HG02759 (cell line): ENCODE measurements around the gene ALDH1A2.
"Not testable (repeated sequence)": the region's sequence is repeated elsewhere in the genome, so short reads cannot be mapped to it uniquely, and the experiment has no call there.

ENCODE experiments used
- ATAC-seq: cut with Tn5 transposase; IDR thresholded peaks from one replicate; pipeline ENCODE4 v1.9.1; 2021; ENCODE audit warnings: mild to moderate bottlenecking, moderate library complexity; ENCODE audit not compliant: unreplicated experiment

Gene ALDH1A2

DNA sequence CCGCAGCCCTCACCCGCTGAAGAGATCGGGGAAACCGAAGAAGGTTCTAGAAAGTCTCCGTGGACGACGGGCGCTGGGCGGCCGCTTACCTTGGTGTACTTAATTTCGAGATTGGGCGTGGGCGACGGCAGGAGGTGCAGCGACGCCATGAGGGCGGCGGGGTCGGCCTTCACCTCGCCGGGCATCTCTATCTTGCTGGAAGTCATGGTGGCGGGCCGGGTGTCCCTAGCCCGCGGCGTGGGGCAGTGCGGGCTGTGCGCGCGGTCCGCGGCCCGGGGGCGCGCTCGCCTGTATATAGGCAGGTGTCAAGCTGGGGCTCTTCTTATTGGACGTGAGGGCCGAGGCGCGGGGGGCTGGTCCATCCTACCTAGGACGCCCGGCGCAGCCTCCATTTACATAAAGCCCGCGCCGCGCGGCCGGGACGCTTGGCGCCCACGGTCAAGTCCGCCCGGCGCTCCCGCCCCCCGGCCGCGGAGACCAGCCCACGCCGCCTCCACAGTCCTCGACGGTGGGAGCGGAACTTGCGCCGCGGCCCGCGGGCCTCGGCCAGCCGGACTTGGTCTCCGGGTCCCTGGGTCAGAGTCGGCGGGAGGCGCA lies at the start of gene ALDH1A2:
ALDH1A2 (minus strand) TSS at position 267 of the 597 bp plus-strand sequence; CDS start at position 206, 61 bp downstream.
- ATAC-seq, result no peak

DNA sequence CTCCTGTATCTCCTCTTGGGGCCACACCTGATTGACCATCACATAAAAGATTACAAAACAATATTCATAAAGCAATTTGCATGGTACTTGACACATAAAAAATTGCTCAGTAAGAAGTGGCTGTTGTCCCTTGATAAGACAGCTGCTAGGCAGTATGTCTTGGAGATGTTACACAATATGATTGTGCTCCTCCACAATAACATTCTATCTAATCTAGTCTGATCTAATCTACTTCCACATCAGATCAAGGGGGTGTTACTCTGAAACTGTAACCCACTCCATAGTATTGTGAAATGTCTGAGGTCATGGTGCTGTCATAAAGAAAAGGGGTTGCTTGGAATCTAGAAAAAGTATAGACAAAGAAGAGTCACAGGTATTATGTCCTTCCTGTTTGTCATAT lies 49.3 kb upstream of the ALDH1A2 start:
- no peak for ATAC-seq

DNA sequence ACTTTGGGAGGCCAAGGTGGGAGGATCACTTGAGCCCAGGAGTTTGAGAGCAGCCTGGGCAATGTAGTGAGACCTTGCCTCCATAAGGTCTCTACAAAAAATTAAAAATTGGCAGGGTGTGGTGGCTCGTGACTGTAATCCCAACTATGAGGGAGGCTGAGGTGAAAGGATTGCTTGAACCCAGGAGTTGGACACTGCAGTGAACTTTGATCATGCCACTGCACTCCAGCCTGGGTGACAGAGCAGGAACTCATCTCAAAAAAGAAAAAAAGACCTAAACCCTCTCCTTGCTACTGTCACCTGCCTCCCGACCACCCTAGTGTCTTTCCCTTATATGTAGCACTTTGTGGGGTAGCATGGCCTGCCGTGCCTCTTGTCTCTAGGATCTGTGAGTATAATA lies 48.9 kb upstream of the ALDH1A2 start:
- ATAC-seq, result no peak

DNA sequence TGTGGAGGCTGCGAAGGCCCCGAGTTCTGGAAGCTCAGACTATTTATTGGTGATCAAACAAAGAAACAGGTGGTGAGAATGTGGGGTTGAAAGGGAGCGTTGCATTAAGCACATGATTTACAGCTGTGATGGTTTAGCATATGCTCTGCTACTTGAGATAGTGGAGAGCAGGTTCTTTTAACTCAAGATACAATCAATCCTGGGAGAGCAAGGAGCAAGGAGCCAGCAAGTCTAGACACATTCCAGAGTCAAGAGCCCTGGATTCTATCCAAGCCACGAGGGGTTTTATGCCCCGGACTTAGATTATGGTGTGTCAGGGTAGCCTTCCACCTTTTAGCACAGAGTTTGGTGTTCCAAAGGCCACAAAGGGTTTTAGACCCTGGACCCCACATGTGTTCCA lies 47.8 kb upstream of the ALDH1A2 start:
- ATAC-seq, result not testable (repeated sequence)

DNA sequence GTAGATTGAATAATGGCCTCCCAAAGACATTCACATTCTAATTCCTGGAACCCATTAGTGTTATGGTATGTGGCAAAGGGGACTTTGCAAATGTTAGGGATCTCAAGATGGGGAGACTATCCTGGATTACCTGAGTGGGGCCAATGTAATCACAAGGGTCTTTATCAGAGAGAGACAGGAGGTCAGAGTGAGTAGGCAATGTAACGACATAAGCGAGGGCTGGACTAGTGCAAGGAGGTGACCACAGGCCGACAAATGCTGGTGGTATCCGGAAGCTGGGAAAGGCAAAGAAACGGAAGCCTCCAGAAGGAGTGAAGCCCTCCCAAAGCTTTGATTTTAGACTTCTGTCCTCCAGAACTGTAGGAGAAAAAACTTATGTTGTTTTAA lies 46.2 kb upstream of the ALDH1A2 start:
- no peak for ATAC-seq

DNA sequence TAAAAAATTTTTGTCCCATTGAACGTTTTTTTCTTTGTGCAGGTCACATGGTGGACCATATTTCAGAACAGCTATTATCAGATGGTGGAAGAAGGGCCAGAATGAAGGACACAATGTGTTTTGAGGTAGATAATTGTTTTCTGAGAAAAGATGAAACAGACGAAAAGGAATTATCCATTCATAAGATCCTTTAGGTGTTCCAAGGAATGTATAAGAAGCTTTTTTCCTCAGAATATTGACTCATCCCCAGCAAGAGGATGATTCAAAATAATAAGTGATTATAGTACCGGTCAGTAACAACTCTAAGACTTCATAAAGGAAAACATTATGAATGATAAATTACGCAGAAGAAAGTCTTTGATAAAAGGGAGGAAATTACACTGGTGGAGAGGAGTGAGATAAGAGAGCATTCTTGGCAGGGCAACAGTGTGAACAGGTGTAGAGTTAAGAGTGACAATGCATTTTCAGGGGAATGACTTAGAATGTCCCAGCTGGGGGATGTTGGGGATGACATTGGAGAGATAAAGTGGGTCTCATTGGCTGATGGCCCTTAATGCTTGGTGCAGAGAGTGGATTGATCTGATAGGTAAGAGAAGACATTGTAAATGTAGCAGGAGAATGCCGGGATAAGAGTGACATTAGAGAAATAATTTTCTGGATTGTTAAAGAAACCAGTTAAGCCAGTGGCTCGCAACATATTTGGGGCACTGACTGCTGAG lies 45.6 kb upstream of the ALDH1A2 start:
- no peak for ATAC-seq

DNA sequence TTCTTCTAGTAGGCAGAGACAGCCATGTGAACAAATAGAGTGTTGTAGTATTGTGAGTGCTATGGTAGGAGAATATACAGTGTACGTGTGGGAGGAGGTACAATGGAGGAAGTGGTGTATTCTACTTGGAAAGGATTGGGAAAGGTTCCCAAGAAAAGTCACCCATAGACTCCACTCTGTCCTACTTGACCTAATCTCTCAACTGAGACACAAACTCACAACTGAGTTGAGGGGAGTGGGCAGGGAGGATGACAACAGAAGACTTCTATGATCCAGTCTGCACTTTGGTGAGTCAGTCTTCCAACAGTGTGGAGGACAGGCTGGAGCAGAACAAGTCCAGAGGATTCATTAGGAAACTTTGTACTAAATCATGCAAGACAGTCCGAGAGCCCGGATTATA lies 43.9 kb upstream of the ALDH1A2 start:
- ATAC-seq, result no peak

DNA sequence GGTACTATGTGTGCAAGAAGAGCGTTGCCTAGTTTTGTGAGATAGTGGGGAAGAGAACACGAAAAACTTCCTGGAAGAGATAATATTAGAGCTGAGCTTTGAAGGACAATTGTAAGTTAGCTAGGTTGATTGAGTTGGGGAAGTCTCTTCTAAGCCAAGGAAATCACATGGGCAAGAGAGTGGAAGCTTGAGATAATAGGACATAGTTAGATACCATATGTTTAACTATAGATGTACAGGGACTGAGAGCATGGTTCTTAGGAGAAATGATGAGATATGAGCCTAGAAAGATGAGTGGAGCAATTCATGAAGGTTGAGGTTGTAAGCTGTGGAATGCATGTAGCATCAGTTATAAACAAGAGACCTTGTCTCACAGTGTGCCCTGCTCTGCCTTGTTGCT lies 42.6 kb upstream of the ALDH1A2 start:
- no peak for ATAC-seq

DNA sequence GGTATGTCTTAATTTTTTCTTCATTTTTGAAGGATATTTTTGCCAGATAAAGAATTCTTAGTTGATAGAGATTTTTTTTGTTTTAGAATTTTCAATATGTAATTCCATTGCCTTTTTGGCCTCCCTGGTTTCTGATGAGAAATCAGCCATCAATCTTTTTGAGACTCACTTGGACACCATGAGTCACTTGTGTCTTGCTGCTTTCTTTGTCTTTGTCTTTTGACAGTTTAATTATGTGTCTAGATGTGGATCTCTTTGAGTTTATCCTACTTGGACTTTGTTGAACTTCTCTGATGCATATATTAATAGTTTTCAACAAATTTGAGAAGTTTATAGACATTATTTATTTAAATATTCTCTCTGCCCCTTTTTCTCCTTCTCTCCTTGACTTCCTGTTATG lies 38.0 kb upstream of the ALDH1A2 start:
- ATAC-seq, result no peak

DNA sequence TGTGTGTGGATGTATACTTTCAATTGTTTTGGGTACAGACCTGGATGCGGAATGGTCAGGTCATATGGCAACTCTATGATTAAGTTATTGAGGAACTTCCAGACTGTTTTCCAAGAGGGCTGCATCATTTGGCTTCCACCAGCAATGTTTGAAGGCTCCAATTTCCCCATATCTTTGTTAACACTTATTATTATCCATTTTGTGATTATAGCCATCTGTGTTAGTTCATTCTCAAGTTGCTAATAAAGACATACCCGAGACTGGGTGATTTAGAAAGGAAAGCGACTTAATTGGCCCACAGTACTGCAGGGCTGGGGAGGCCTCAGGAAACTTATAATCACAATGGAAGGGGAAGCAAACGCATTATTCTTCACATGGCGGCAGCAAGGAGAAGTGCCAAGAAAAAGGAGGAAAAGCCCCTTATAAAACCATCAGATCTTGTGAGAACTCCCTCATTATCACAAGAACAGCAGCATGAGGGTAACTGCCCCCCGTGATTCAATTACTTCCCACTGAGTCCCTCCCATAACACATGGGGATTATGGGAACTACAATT lies 31.1 kb upstream of the ALDH1A2 start:
- no peak for ATAC-seq

DNA sequence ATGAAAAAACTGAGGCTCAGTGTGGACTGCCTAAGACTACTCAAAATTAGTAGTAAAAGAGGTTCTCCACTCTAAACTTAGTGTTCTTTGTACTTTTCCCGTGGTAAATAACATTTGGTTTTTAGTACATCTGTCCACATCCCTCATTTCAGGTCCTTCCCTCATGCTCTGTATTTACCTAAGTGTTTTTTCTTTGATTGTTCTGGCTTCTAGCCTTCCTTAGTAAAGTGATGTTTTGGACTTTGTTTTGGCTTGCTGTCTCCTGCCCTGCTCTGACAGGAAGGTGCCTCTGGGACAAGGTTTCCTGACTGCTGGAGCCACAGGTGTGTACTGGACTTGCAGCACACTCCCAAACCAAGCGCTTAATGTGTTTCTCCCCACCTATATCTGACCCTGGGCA lies 29.9 kb upstream of the ALDH1A2 start:
- no peak for ATAC-seq

DNA sequence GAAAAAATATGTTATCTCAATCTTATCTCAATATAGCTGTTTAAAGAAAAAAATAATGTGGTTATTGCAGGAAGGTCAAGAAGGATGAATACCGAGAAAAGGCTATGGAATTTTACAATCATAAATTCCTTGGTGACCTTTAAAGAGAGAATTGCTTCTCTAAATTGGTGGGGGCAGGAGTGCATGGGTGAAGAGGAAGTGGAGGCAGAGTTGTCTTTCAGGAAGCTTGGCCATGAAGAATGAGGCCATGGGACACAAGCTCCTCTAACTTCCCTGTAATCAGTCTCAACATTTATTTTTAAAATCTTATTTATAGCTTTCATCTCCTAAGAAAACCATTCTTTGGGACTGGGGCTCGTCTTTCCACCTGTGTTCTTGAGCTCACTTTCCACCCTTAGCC lies 22.4 kb upstream of the ALDH1A2 start:
- ATAC-seq, result no peak

DNA sequence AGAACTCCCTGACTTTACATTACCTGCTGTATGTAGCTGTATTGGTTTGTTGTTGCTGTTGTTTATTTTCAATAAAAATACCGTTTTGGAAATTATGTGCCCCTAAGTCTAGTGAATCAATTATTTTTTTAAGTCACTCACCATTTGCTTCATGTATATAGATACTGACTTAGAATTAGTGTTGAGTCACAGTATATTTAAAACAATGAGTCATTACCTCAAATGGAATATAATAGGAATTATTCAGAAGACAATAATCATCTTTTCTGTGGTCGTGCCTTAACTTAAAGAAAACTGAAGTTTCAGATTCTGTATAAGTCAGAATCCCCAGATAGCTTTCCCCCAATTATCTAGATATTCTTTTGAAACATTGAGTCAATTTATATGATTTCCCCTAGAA lies 21.0 kb upstream of the ALDH1A2 start:
- no peak for ATAC-seq

DNA sequence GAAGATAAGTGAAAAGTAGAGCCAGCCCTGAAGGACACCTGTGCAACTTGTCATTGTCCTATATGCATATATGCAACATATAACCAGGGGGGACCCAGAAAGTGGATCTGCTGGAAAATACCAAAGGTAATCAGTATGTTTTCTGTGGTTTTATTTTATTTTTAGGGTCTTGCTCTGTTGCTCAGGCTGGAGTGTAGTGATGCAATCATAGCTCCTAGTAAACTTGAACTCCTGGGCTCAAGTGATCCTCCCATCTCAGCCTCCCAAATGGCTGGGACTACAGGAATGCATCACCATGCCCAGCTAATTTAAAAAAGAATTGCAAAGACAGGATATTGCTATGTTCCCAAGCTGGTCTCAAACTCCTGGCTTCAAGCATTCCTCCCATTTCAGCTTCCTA lies 18.0 kb upstream of the ALDH1A2 start:
- no peak for ATAC-seq

DNA sequence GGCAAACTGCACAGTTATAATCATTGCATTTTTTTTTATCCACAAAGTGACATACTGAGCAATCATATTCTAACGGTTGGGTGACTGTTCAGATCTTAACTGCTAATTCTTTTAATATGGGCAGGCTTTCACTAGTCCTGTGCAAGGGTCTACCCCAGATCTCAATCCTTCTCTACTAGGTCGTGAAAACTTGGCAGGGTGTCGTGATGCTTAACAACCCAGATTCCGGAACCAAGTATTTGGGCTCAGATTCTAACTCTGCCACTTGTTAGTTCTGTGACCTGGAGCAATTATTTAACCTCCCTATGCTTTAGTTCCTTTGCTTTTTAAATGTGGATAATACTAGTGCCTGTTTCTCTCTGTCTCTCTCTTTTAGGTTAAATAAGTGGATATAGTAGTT lies 16.4 kb upstream of the ALDH1A2 start:
- ATAC-seq, result no peak

DNA sequence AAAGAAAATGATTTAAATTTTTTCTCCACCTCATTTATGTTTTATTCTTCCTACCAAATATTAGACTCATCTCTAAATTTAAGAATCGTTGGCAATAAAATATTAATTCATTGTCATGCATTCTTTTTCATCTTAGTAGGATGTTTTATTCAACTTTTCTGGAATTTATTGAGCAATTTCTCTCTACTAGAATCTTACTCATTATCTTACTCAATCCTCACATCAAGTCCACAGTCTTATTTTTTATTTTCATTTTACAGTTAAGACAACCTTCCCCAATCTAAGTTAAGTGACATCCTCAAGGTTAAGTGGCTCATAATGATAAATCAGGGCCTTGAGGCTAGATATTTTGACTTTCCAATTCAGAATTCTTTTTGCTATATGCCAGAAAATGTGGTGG lies 15.9 kb upstream of the ALDH1A2 start:
- ATAC-seq, result no peak

DNA sequence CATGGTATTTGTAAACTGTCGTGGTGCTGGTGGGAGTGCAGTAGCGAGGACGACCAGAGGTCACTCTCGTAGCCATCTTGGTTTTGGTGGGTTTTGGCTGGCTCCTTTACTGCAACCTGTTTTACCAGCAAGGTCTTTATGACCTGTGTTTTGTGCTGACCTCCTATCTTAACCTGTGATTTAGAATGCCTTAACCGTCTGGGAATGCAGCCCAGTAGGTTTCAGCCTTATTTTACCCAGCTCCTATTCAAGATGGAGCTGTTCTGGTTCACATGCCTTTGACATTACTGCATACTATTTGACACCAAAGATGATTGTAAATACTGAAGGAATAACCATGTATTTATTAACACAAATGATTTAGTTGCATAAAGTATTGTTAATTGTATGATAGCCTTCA lies 15.4 kb upstream of the ALDH1A2 start:
- ATAC-seq, result not testable (repeated sequence)

DNA sequence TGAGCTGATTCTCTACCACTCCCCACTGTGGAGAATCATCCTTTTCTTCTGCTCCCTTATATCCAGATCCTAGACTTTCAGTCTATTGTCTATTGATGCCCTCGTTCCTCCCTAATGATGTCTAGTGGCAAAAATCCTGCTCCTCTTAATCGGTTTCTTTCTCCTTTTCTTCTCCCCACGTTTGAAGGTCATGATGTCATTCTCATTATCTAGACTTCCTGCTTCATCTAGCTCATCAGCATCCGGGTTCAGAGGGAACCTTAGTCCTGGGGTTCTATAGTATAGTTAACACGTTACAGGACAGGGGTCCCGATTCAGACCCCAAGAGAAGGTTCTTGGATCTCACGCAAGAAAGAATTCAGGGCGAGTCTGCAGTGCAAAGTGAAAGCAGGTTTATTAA lies 14.9 kb upstream of the ALDH1A2 start:
- ATAC-seq, result no peak

DNA sequence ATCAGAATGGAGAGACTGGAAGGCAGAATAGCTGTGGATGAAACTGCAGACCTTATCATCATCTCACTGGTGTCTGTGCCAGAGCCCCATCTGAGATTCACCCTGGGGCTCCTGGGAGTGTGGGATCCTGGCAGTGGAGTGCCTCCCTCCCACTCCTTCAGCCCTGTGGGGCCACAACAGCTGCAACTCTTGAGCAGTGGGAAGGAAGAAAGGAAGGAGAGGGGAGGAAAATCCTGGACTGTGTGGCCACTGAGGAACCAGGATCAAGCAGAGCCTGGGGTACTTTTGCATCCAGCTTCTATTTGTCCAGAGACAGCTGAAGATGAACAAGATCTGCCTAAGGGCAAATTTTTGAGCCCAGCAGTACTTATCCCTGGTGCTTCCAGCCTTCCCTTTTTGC lies 13.1 kb upstream of the ALDH1A2 start:
- no peak for ATAC-seq

DNA sequence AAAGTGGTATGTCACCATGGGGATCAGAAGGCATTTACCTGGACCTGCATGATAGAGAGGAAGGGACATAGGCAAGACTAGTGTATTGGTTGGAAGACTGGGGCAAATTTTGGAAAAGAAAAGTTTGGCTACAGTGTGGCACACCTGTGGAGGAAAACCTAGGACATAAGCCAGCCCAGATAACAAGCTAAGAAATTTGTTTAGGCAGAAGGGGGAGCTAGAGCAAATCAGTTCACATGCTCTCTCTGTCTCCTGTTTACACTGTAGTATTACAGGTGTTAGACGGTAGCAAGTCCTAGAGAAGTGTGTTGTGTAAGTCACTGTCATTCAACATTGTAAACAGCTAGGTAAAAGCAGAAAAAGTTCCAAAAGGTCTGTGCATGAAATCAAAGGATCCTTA lies 11.9 kb upstream of the ALDH1A2 start:
- no peak for ATAC-seq

DNA sequence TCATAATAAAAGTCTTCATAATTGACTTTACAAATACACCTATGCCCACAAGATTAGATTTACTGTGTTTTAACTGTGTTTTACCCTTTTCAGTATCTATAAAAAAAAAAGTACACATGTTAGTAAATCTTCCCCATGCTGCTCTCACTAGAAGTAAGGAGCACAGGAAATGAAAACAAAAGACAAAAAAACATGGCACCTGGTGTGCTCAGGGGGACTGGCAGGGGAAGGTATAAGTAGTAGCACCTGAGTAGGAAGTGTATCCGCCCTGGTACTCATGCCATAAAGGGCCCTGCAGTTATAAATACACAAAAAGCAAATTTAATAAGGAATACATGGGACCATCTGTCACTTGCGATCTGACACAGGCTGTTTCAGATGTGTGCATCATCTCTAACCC lies 8.9 kb upstream of the ALDH1A2 start:
- no peak for ATAC-seq

DNA sequence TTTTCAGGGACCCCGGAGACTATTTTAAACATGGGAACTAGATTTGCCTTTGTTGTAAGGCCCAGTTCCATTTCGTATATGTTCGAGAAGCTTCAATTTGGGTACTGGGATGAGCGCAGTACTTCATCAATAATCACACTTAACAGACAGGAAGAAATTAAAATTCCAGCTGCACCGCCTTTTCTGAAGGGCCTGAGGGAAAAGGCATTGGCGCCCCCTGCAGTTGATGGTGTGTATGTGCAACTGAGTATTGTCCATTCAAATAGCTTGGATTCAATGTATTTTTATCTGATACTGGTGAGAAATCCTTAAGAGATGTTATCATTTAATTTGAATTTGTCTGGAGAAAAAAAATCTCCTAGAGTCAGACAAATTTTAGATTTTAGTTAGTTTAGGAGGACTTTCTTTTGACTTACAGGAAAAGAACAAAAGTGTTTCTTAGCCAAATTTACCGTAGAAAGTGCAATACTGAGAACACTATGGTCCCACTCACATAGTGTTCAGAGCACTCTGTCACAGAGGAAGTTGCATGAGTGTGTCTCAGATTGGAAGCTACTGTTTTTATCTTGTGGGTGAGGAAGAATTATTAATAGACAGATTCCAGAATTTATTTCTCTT lies 5.4 kb upstream of the ALDH1A2 start:
- no peak for ATAC-seq
